ENCODE data around the gene SPATA18.

- TF ChIP-seq CTCF (IDR thresholded peaks at IDR 0.05) (no peak), POLR2AphosphoS5 (IDR thresholded peaks at IDR 0.05) (no peak), POLR2A (IDR thresholded peaks at IDR 0.05) (no peak)
These were observed 13.4 kb upstream of the SPATA18 start for GRCh38 chr4:52037689-52038102.
